Measurements from ENCODE around the gene MARCHF11. TPM values are rescaled to one million over a fixed set of nuclear protein-coding genes. Genes with fewer than 3 reads are reported as not detected.

The MARCHF11 gene
- total RNA-seq, 1 donor from 2014 or later, result 1.5 TPM

DNA sequence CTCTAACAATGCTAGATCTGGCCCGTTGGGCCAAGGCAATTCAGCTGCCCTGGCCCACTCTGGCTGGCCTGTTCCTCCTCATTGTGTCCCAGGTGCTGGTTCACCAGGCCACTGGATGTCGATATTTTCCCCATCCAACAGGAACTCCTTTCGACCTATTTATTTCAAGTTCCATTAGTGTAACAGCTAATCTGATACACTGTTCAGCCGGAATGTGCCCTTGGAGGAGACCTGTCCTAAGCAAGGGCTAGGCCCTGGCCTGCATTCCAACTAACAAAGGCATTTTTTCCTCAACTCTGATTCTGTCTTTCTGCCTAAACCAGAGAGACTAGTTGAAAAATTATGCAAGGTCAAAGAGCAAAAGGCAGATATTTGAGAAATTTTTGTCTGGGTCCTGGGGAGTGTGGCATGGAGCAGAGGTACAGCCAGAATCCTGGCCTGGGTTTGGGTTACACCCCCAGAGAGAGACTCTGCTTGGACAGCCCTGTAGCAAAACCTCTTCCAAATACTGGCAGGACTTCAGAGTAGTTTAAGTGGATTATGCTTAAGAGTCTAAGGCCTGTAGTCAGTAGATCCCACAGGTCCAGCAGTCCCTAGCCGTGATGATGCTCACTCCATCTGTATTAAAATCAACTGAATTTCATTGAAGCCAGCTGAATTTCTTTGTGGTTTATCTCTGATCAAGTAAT, 36.1 kb downstream of the MARCHF11 start:
- peaks cover 3% of the 10 kb centered on the region for H3K4me1 Mint-ChIP-seq (ENCODE audit: low read depth, unreplicated experiment)
- H3K4me3 Mint-ChIP-seq (ENCODE audit: unreplicated experiment), result no peak overlapping the region
- no peak for DNase-seq
- H3K27ac Mint-ChIP-seq (ENCODE audit: unreplicated experiment), result no peak overlapping the region
- H3K27me3 Mint-ChIP-seq (ENCODE audit: unreplicated experiment), result peaks cover 3% of the 10 kb centered on the region
- no peaks in the 10 kb centered on the region for H3K36me3 Mint-ChIP-seq (ENCODE audit: unreplicated experiment)
- TF ChIP-seq CTCF (IDR thresholded peaks at IDR 0.05; ENCODE audit: partially characterized antibody, unreplicated experiment), result no peak
- peaks cover 3% of the 10 kb centered on the region for H3K9me3 Mint-ChIP-seq (ENCODE audit: unreplicated experiment)

- Mint-ChIP-seq H3K27me3 (ENCODE audit: unreplicated experiment) (peaks cover 3% of the 10 kb centered on the region), H3K9me3 (ENCODE audit: unreplicated experiment) (peaks cover 4% of the 10 kb centered on the region), H3K4me3 (ENCODE audit: unreplicated experiment) (no peak overlapping the region), H3K36me3 (ENCODE audit: unreplicated experiment) (peaks cover 10% of the 10 kb centered on the region), H3K4me1 (ENCODE audit: low read depth, unreplicated experiment) (no peaks in the 10 kb centered on the region), H3K27ac (ENCODE audit: unreplicated experiment) (no peak overlapping the region)
- no peak for TF ChIP-seq CTCF (IDR thresholded peaks at IDR 0.05; ENCODE audit: partially characterized antibody, unreplicated experiment)
- no peak for DNase-seq
Measured at GRCh38 chr5:16140944-16141343, 38.6 kb downstream of the MARCHF11 start.

- Mint-ChIP-seq H3K4me1 (ENCODE audit: low read depth, unreplicated experiment) (no peaks in the 10 kb centered on the region), H3K27ac (ENCODE audit: unreplicated experiment) (no peak overlapping the region), H3K4me3 (ENCODE audit: unreplicated experiment) (no peak overlapping the region), H3K36me3 (ENCODE audit: unreplicated experiment) (peaks cover 10% of the 10 kb centered on the region), H3K27me3 (ENCODE audit: unreplicated experiment) (peaks cover 3% of the 10 kb centered on the region), H3K9me3 (ENCODE audit: unreplicated experiment) (peaks cover 4% of the 10 kb centered on the region)
- no peak for TF ChIP-seq CTCF (IDR thresholded peaks at IDR 0.05; ENCODE audit: partially characterized antibody, unreplicated experiment)
- DNase-seq, result no peak
Measured at GRCh38 chr5:16140417-16140816, 39.2 kb downstream of the MARCHF11 start.

DNA sequence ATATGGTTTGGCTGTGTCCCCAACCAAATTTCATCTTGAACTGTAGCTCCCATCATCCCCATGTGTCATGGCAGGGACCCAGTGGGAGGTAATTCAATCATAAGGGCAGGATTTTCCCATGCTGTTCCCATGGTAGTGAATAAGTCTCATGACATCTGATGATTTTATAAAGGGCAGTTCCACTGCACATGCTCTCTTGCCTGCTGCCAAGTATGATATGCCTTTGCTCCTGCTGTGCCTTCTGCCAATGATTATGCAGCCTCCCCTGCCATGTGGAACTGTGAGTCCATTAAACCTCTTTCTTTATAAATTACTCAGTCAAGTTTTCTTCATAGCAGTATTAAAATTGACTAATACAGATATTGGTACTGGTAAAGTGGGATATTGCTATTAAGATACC, 42.4 kb downstream of the MARCHF11 start:
- H3K9me3 Mint-ChIP-seq (ENCODE audit: unreplicated experiment), result peaks cover 4% of the 10 kb centered on the region
- no peak overlapping the region for H3K4me3 Mint-ChIP-seq (ENCODE audit: unreplicated experiment)
- H3K27ac Mint-ChIP-seq (ENCODE audit: unreplicated experiment), result no peak overlapping the region
- DNase-seq, result no peak
- H3K36me3 Mint-ChIP-seq (ENCODE audit: unreplicated experiment), result peaks cover 10% of the 10 kb centered on the region
- TF ChIP-seq CTCF (IDR thresholded peaks at IDR 0.05; ENCODE audit: partially characterized antibody, unreplicated experiment), result no peak
- H3K27me3 Mint-ChIP-seq (ENCODE audit: unreplicated experiment), result no peaks in the 10 kb centered on the region
- no peaks in the 10 kb centered on the region for H3K4me1 Mint-ChIP-seq (ENCODE audit: low read depth, unreplicated experiment)

- TF ChIP-seq CTCF (IDR thresholded peaks at IDR 0.05; ENCODE audit: partially characterized antibody, unreplicated experiment), result no peak
- Mint-ChIP-seq H3K4me1 (ENCODE audit: low read depth, unreplicated experiment) (no peaks in the 10 kb centered on the region), H3K27ac (ENCODE audit: unreplicated experiment) (no peak overlapping the region), H3K36me3 (ENCODE audit: unreplicated experiment) (peaks cover 10% of the 10 kb centered on the region), H3K9me3 (ENCODE audit: unreplicated experiment) (peaks cover 4% of the 10 kb centered on the region), H3K4me3 (ENCODE audit: unreplicated experiment) (no peak overlapping the region), H3K27me3 (ENCODE audit: unreplicated experiment) (no peaks in the 10 kb centered on the region)
- DNase-seq, result no peak
Measured at GRCh38 chr5:16135506-16135905, 44.1 kb downstream of the MARCHF11 start.

Measured in glutamatergic neuron (in vitro differentiated cells).